Heart left ventricle (tissue), 16 donors: ENCODE measurements around the gene RALGAPA1. TPM values are rescaled to one million over a fixed set of nuclear protein-coding genes. Genes with fewer than 3 reads are reported as not detected.
"Not testable (repeated sequence)": the region's sequence is repeated elsewhere in the genome, so short reads cannot be mapped to it uniquely, and the experiment has no call there.

ENCODE experiments used
- ATAC-seq, 4 donors: fragments of 200-7000 bp; cut with Tn5 transposase; one replicate each; pipeline ENCODE4 v1.9.1; 2020 to 2022; ENCODE audit warnings: moderate library complexity in 4 of 4, mild to moderate bottlenecking in 3 of 4, moderate number of reproducible peaks in 1 of 4
- DNase-seq, 5 donors: peaks; one replicate each; pipeline ENCODE4 v3.0.0-alpha.2; 2020
- H3K27ac ChIP-seq, 12 donors: fragments of 200-600 bp; sonication (generic) in 4 of 12; one replicate each; pipeline versions ENCODE4 v1.5.0 to v1.8.0; 2016 to 2022; ENCODE audit warnings: mild to moderate bottlenecking in 2 of 12
- H3K27me3 ChIP-seq, 9 donors: fragments of 200-600 bp; sonication (generic) in 2 of 9; one replicate each; pipeline versions ENCODE4 v1.5.1 to v1.8.0; 2016 to 2022; ENCODE audit warnings: mild to moderate bottlenecking in 3 of 9
- H3K36me3 ChIP-seq, 9 donors: fragments of 200-600 bp; sonication (generic) in 2 of 9; one replicate each; pipeline versions ENCODE4 v1.5.0 to v1.8.0; 2018 to 2022; ENCODE audit warnings: mild to moderate bottlenecking in 2 of 9
- H3K4me1 ChIP-seq, 12 donors: fragments of 200-600 bp; sonication (generic) in 4 of 12; one replicate each; pipeline versions ENCODE4 v1.5.0 to v1.8.0; 2016 to 2022; ENCODE audit warnings: mild to moderate bottlenecking in 3 of 12
- H3K4me3 ChIP-seq, 12 donors: fragments of 200-600 bp; sonication (generic) in 4 of 12; one replicate each; pipeline versions ENCODE4 v1.5.0 to v1.8.0; 2017 to 2022; ENCODE audit warnings: mild to moderate bottlenecking in 9 of 12, moderate library complexity in 4 of 12
- H3K9me3 ChIP-seq, 12 donors: fragments of 200-600 bp; sonication (generic) in 4 of 12; one replicate each; pipeline versions ENCODE4 v1.5.0 to v1.8.0; 2016 to 2022; ENCODE audit warnings: mild to moderate bottlenecking in 1 of 12
- POLR2A ChIP-seq, 2 donors: fragments of 450-650 bp; IDR thresholded peaks; one replicate each; pipeline ENCODE4 v1.6.1; 2017; ENCODE audit warnings: antibody characterized with exemption in 2 of 2, mild to moderate bottlenecking in 2 of 2, moderate library complexity in 2 of 2
- WGBS, 4 donors: extraction: QIAGEN DNeasy Blood & Tissue Kit in 2 of 4; methylation state at CpG; one replicate each; pipeline versions ENCODE4 v1.1.5 to v1.1.7; 2013 to 2018; 5-methylcytosine and 5-hydroxymethylcytosine counted together
- intact Hi-C, 10 donors: fragments of 100-400 bp; cut with DNase I; formaldehyde crosslinking; loops; one replicate each; pipeline versions ENCODE4 v1.11.1 to v1.14.2; 2022
- polyA plus RNA-seq, 2 donors: library from polyadenylated mRNA; stranded (reverse); fragments of 200-250 nt; gene quantifications; one replicate each; pipeline ENCODE4 v1.2.3, GENCODE V29; 2013
- total RNA-seq, 9 donors: library from RNA; depleted of rRNA in 2 of 9; stranded (reverse); fragments of >200 nt in 2 of 9; fragmentation: NEBNext Ultra II Directional in 3 of 9; extraction: Animal tissue kit (Norgen Biotek cat#: 25700) in 3 of 9; gene quantifications; one replicate each; pipeline versions ENCODE4 v1.1.0 to v1.2.4, GENCODE V29; 2016 to 2023
- TF ChIP-seq, protein P1 (sequence below), 12 donors: fragments of 200-600 bp; sonication (generic) in 4 of 12; IDR thresholded peaks; one replicate each; pipeline versions ENCODE4 v1.5.0 to v1.8.0; 2018 to 2022; ENCODE audit warnings: antibody characterized with exemption in 12 of 12, mild to moderate bottlenecking in 5 of 12
- donor health status: ischemic (EF 13 %, LVEDD 7.1; RV severe dilation, severe dysfunction).
- donor health status: healthy with polysubstance abuse.
- donor health status: DM: no; HTN: yes; CAD: no.
- donor health status: DM: no; HTN: no; CAD: no.
- donor health status: ischemic (EF 25% LVEDD 6.9; RV normal size, moderate dysfunction).
- donor health status: ischemic (EF 25% LVEDD 5.7; RV mildly dilated, moderate dysfunction).
- donor health status: healthy.
- donor health status: DM: yes; HTN: yes; CAD: no.
- donor health status: ischemic (EF 35%, LVEDD 5.7; RV mildly dilated, moderate dysfunction).
- donor health status: nonischemic (EF 11% LVEDD 7.7; RV severe dilation, severe dysfunction).
- donor health status: DM: yes; HTN: yes; CAD: no.
- donor health status: PGD.
- donor health status: ischemic (EF 29% LVEDD 5.4; RV normal size, mild dysfunction).
- donor health status: nonischemic (EF 23%, LVEDD 6.1; RV moderate dilation, normal function).

The RALGAPA1 gene
- total and polyA plus RNA-seq, 11 donors, result 9.9 to 43.0 (median 27.8) TPM

DNA sequence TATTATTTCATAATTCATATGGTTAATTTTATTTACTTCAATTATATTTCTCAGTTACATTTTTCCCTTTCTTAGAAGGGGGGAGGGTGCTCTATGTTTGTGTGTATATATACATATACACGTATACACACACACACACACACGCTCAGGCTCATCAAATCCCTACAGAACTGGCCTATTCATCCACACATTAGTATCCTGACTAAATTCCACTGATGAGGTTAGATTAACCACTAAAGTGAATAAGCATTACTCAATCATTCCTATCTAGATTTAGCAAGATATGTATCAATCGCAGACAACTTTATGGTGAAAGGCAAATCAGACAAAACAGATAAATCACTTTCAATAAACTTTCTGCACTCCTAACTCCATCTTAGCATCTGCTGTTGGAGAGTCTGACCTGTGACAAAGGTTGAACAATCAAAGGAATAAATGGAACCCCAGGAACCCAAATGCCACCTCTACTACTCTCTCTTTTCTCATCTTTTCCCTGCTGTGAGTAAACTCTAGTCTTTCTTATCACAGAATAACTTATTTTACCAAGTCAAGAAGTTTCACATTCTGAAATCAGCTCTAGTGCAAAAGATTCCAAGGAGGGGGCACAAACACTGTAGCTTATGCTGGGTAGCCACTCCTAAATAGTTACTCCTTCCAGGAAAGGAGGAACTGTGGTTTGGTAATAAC is 67.6 kb downstream of the RALGAPA1 start:
- DNase-seq, result no peak
- intact Hi-C loops, result no loop called here
- Histone ChIP-seq H3K4me1 (no peaks in the 10 kb centered on the region), H3K9me3 (no peaks in the 10 kb centered on the region), H3K36me3 (peaks cover 0 to 95% (median 58%) of the 10 kb centered on the region in 9 donors), H3K27ac (no peak overlapping the region), H3K4me3 (no peak overlapping the region), H3K27me3 (no peaks in the 10 kb centered on the region)
- WGBS, 4 donors, result 94 to 98% (median 96%) methylated on average over 3 of the region's 3 CpGs
- TF ChIP-seq, protein P1, sequence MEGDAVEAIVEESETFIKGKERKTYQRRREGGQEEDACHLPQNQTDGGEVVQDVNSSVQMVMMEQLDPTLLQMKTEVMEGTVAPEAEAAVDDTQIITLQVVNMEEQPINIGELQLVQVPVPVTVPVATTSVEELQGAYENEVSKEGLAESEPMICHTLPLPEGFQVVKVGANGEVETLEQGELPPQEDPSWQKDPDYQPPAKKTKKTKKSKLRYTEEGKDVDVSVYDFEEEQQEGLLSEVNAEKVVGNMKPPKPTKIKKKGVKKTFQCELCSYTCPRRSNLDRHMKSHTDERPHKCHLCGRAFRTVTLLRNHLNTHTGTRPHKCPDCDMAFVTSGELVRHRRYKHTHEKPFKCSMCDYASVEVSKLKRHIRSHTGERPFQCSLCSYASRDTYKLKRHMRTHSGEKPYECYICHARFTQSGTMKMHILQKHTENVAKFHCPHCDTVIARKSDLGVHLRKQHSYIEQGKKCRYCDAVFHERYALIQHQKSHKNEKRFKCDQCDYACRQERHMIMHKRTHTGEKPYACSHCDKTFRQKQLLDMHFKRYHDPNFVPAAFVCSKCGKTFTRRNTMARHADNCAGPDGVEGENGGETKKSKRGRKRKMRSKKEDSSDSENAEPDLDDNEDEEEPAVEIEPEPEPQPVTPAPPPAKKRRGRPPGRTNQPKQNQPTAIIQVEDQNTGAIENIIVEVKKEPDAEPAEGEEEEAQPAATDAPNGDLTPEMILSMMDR (IDR thresholded peaks at IDR 0.05), result no peak
- no peak for TF ChIP-seq POLR2A (IDR thresholded peaks at IDR 0.05)
- ATAC-seq, result no peak

DNA sequence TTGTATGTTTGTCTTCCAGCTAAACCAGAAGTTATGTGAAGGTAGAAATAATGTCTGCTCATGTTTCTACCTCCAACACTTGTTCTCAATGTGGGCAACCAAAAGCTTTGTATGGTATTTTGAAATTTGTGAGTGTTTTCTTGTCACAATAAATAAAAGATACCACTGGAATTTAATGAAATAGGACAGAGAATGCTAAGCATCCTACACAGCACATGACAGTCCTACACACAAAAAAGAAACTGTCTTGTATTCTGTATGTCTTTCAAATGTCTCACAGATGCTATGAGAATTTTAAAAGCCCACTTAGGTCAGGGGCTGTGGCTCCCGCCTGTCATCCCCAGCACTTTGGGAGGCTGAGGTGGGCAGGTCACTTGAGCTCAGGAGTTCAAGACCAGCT is 68.9 kb downstream of the RALGAPA1 start:
- no peak for TF ChIP-seq POLR2A (IDR thresholded peaks at IDR 0.05)
- TF ChIP-seq, protein P1 (IDR thresholded peaks at IDR 0.05), result no peak
- 88 to 98% (median 95%) methylated on average over 1 of the region's 1 CpG for WGBS, 4 donors
- H3K36me3 ChIP-seq, result peaks cover 0 to 96% (median 58%) of the 10 kb centered on the region in 9 donors

DNA sequence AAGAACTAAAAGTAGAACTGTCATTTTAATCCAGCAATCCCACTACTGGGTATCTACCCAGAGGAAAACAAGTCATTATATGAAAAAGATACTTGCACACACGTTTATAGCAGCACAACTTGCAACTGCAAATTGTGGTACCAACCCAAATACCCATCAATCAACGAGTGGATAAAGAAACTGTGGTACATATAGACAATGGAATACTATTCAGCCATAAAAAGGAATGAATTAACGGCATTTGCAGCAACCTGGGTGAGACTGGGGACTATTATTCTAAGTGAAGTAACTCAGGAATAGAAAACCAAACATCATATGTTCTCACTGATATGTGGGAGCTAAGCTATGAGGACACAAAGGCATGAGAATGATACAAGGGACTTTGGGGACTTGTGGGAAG is 73.9 kb downstream of the RALGAPA1 start:
- H3K4me3 ChIP-seq, H3K4me1 ChIP-seq, H3K27me3 ChIP-seq, intact Hi-C loops, H3K27ac ChIP-seq, DNase-seq, ATAC-seq, H3K9me3 ChIP-seq: not testable (repeated sequence)
- H3K36me3 ChIP-seq, result peaks cover 0 to 65% (median 32%) of the 10 kb centered on the region in 9 donors
- 91 to 96% (median 94%) methylated on average over 3 of the region's 3 CpGs for WGBS, 4 donors

More for the DNA sequence above, 68.9 kb downstream of the RALGAPA1 start:
- no peaks in the 10 kb centered on the region for H3K4me1 ChIP-seq
- no peaks in the 10 kb centered on the region for H3K9me3 ChIP-seq
- DNase-seq (no peak), ATAC-seq (no peak)
- intact Hi-C loops, result no loop called here
- H3K27me3 ChIP-seq, result no peaks in the 10 kb centered on the region
- H3K27ac ChIP-seq, result no peak overlapping the region
- H3K4me3 ChIP-seq, result no peak overlapping the region

DNA sequence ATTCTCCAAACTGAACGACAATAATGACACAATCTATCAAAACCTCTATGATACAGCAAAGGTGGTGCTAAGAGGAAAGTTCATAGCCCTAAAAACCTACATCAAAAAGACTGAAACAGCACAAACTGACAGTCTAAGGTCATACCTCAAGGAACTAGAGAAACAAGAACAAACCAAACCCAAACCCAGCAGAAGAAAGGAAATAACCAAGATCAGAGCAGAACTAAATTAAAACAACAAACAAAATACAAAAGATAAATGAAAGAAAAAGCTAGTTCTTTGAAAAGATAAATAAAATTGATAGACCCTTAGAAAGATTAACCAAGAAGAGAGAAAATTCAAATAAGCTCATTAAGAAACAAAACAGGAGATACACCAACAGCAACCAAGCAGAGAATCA is 75.6 kb downstream of the RALGAPA1 start:
- WGBS, 4 donors, result 93 to 100% (median 98%) methylated on average over 1 of the region's 1 CpG
- H3K27ac ChIP-seq, ATAC-seq, DNase-seq, H3K4me1 ChIP-seq, H3K9me3 ChIP-seq, H3K27me3 ChIP-seq, intact Hi-C loops, H3K4me3 ChIP-seq: not testable (repeated sequence)
- peaks cover 0 to 64% (median 36%) of the 10 kb centered on the region in 9 donors for H3K36me3 ChIP-seq

DNA sequence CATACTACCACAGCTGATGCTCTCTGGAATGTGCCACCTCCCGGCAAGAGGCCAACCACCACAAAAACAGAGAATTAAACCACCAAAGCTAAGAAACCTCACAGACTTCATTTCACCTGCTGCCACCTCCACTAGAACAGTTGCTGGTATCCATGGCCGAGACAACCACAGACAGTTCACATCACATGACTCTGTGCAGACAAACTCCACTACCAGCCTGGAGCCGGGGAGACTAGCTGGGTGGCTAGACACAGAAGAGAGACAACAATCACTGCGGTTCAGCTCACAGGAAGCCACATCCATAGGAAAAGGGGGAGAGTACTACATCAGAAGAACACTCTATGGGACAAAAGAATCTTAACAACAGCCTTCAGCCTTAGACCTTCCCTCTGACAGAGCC is 78.2 kb downstream of the RALGAPA1 start:
- H3K36me3 ChIP-seq, result peaks cover 0 to 63% (median 34%) of the 10 kb centered on the region in 9 donors
- ATAC-seq (no peak), DNase-seq (no peak)
- H3K9me3 ChIP-seq, result peaks cover 0 to 9% (median 0%) of the 10 kb centered on the region in 12 donors
- TF ChIP-seq POLR2A (IDR thresholded peaks at IDR 0.05), result no peak
- TF ChIP-seq, protein P1 (IDR thresholded peaks at IDR 0.05), result no peak
- no peak overlapping the region for H3K27ac ChIP-seq
- no peaks in the 10 kb centered on the region for H3K27me3 ChIP-seq
- intact Hi-C loops, result no loop called here
- H3K4me1 ChIP-seq, result no peaks in the 10 kb centered on the region
- WGBS, 4 donors, result 88 to 96% (median 89%) methylated on average over 4 of the region's 4 CpGs
- no peak overlapping the region for H3K4me3 ChIP-seq
